Measurements from ENCODE around the gene AGAP3. TPM values are rescaled to one million over a fixed set of nuclear protein-coding genes. Genes with fewer than 3 reads are reported as not detected.

Gene AGAP3
- total RNA-seq, 1 experiment from 2014 or later, result 115 TPM

DNA sequence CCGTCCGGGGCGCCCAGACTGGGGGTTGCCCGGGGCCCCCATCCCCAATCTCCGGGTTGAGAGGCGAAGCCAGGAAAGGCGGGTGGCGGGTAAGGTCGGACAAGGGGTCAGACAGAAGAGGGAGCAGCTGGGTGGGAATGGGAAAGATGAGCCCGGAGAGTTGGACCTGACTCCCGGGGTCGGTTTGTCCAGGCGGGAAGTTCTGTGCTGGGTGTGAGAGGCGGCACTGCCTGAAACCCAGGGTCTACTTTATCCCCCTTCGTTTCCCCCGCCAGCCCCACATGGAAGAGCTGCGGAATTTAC is 26.2 kb upstream of the AGAP3 start:
- H3K4me3 ChIP-seq (ENCODE audit: low read depth, low read length, poor library complexity, severe bottlenecking), result peak overlapping the region; percentile 99
- POLR2A ChIA-PET (ENCODE audit: low non-redundant PET), result no interaction called here
- no peaks in the 10 kb centered on the region for H3K27me3 ChIP-seq (replicated peaks; ENCODE audit: insufficient read depth, low read depth, low read length, poor library complexity)
- CTCF ChIA-PET, result interaction anchor here (1.0 kb wide), 1 partner anchor 32 kb away, joined by 3 read pairs; the partner anchor contains the start of gene ABCB8
- DNase-seq (ENCODE audit: low spot score), result no peak
- peaks cover 10% of the 10 kb centered on the region for H3K36me3 ChIP-seq (ENCODE audit: insufficient read depth, low read length, poor library complexity, severe bottlenecking)
- TF ChIP-seq EZH2 (IDR thresholded peaks at IDR 0.05; ENCODE audit: borderline replicate concordance, low read depth, low read length, poor library complexity, severe bottlenecking) (no peak), CTCF (conservative IDR thresholded peaks at IDR 0.05; ENCODE audit: low read depth, low read length) (no peak; the same call in 1 of the 2 replicates)
- peaks cover 34% of the 10 kb centered on the region for H3K4me1 ChIP-seq (ENCODE audit: insufficient read depth, low read length, poor library complexity, severe bottlenecking)
- no peaks in the 10 kb centered on the region for H3K9me3 ChIP-seq (ENCODE audit: low read depth, low read length, poor library complexity, severe bottlenecking)
- intact Hi-C loops (cut with micrococcal nuclease; ENCODE audit: unreplicated experiment), result no loop called here
- H3K27ac ChIP-seq (ENCODE audit: low read depth, low read length, poor library complexity, severe bottlenecking), result peak overlapping the region; percentile 78
- BruUV-seq (replicated peaks), result no TSS peak

DNA sequence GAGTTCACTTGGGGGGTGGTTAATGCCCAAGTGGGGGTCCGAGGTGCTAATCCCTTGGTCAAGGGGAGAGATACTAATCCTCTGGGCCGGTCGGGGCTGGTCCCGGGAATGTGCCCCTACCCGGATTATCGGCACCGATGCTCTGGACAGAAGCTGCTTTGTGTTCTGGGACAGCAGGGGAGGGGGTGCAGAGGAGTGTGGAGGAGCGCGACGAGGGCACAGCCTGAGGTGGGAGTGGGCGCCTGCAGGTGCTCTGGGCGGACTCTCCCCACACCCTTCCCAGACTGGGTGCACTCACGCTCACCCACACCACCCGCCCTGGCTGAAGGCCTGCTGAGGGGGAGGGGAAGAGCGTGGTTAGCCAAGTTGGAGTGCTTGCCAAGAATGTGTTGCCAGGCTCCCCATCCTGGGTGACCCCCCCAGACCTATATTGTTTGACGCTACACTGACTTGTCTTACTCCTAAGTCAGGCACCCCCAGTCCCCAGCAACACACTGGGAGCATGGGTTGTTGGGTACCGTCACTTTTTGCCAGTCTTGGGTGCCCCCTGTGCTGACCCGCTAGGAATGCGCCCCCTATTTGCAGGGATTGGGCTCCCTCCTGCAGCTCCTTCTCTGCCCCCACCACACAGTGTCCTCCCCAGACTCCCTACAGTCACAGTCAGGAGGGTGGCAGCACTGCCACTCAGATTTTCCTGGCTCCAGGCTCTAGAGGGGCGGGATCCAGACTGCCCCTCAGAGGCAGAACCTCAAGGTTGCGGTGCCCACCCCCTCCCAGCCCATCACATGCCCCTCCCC is 25.7 kb upstream of the AGAP3 start:
- Histone ChIP-seq H3K4me1 (ENCODE audit: insufficient read depth, low read length, poor library complexity, severe bottlenecking) (peaks cover 34% of the 10 kb centered on the region), H3K36me3 (ENCODE audit: insufficient read depth, low read length, poor library complexity, severe bottlenecking) (peaks cover 10% of the 10 kb centered on the region), H3K4me3 (ENCODE audit: low read depth, low read length, poor library complexity, severe bottlenecking) (peak overlapping the region; percentile 99), H3K27me3 (replicated peaks; ENCODE audit: insufficient read depth, low read depth, low read length, poor library complexity) (no peaks in the 10 kb centered on the region), H3K27ac (ENCODE audit: low read depth, low read length, poor library complexity, severe bottlenecking) (peak overlapping the region; percentile 78), H3K9me3 (ENCODE audit: low read depth, low read length, poor library complexity, severe bottlenecking) (no peaks in the 10 kb centered on the region)
- BruUV-seq (replicated peaks), result no TSS peak
- DNase-seq (ENCODE audit: low spot score), result peak; percentile 63
- CTCF ChIA-PET, result interaction anchor here (0.5 to 1.0 kb wide), 2 partner anchors 15 to 32 kb away, joined by 3 to 6 read pairs; partner anchors contain the start of gene ABCB8
- intact Hi-C loops (cut with micrococcal nuclease; ENCODE audit: unreplicated experiment), result no loop called here
- TF ChIP-seq EZH2 (IDR thresholded peaks at IDR 0.05; ENCODE audit: borderline replicate concordance, low read depth, low read length, poor library complexity, severe bottlenecking) (no peak), CTCF (conservative IDR thresholded peaks at IDR 0.05; ENCODE audit: low read depth, low read length) (peak; percentile 37; the same call in 1 of the 2 replicates)
- POLR2A ChIA-PET (ENCODE audit: low non-redundant PET), result interaction anchor here (0.5 kb wide), 1 partner anchor 734 kb away, joined by 3 read pairs; no protein-coding TSS in a partner anchor

DNA sequence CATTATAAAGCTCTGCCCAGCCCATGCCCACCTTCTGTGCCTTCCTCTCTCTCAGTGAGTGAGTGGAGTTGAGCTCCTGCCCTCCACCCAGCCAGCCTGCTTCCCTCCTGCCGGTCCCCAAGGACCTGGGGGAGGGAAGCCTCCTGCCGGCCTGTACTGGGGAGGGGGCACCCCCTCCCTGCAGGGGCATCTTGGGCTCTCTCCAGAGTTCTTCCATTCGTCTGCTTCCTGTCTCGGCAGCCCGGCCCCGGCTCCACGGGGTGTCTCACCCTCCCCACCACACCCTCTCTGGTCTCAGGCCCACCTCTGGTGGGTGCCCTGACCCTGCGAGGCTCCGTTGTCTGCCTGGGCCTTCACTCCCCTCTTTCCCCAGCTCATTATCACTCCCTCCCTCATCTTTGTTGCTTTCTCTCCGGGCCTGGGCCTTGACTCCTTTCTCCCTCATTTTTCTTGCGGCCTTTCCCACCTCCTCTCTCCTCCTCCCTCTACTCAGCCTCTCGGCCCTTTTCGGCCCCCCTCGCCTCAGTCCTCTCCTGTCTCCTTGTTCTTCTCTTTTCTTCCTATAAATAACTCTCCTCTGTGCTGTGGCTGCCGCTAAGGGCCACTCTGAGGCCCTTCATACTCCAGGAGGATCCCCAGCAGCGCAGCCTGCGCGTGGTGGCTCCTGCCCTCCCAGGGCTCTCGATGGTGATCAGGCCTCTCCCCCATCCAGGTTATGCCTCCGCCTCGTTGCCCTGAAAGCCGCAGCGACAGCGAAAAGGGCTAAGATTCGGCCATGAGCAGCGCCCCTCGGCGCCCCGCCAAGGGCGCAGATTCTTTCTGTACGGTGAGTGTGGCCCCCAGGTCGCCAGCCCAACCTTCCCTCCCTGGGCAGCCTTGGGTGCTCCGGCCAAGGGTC is 24.8 kb upstream of the AGAP3 start:
- POLR2A ChIA-PET (ENCODE audit: low non-redundant PET), result no interaction called here
- no TSS peak for BruUV-seq (replicated peaks)
- peaks cover 34% of the 10 kb centered on the region for H3K4me1 ChIP-seq (ENCODE audit: insufficient read depth, low read length, poor library complexity, severe bottlenecking)

More for the DNA sequence above, 24.8 kb upstream of the AGAP3 start:
- no peaks in the 10 kb centered on the region for H3K9me3 ChIP-seq (ENCODE audit: low read depth, low read length, poor library complexity, severe bottlenecking)
- intact Hi-C loops (cut with micrococcal nuclease; ENCODE audit: unreplicated experiment), result no loop called here
- CTCF ChIA-PET, result no interaction called here
- DNase-seq (ENCODE audit: low spot score), result no peak
- no peak for TF ChIP-seq EZH2 (IDR thresholded peaks at IDR 0.05; ENCODE audit: borderline replicate concordance, low read depth, low read length, poor library complexity, severe bottlenecking)
- no peak for TF ChIP-seq CTCF (conservative IDR thresholded peaks at IDR 0.05; ENCODE audit: low read depth, low read length)
- peak overlapping the region; percentile 99 for H3K4me3 ChIP-seq (ENCODE audit: low read depth, low read length, poor library complexity, severe bottlenecking)
- no peaks in the 10 kb centered on the region for H3K27me3 ChIP-seq (replicated peaks; ENCODE audit: insufficient read depth, low read depth, low read length, poor library complexity)
- H3K36me3 ChIP-seq (ENCODE audit: insufficient read depth, low read length, poor library complexity, severe bottlenecking), result peaks cover 16% of the 10 kb centered on the region
- peak overlapping the region; percentile 78 for H3K27ac ChIP-seq (ENCODE audit: low read depth, low read length, poor library complexity, severe bottlenecking)
